GM18868 (cell line): Measurements from ENCODE around the gene HHIP.
A peak's percentile ranks its signal among the peaks of the same experiment; 100 is the strongest.
"Not testable (repeated sequence)": the region's sequence is repeated elsewhere in the genome, so short reads cannot be mapped to it uniquely, and the experiment has no call there.

Source experiments
- ATAC-seq: cut with Tn5 transposase; IDR thresholded peaks from one replicate; pipeline ENCODE4 v1.9.1; 2021; ENCODE audit warnings: mild to moderate bottlenecking, moderate library complexity; ENCODE audit not compliant: unreplicated experiment

The HHIP gene

DNA sequence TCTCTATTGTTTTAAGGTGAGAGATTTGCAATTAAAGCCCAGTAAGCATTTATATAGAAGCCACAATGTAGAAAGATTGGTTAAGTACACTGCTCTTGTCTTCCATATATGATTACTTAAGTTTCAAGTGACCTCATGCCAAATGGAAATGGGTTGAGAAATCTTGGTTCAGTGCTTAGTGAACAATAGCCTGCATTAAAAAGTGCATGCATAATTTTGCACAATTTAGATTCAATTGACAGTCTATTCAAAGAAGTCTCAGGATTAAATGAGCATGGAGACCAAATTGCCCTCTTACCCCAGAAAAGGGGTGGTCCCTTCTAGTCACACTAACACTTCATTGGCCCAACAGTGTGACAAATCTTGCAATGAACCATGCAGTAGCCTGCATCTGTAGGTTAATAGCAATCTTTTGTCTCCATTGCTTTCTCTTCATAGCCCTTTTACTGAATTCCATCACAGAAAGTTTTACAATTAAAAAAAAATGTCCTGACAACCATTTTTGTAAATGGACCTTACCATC is 93.6 kb downstream of the HHIP start:
- ATAC-seq, result no peak

DNA sequence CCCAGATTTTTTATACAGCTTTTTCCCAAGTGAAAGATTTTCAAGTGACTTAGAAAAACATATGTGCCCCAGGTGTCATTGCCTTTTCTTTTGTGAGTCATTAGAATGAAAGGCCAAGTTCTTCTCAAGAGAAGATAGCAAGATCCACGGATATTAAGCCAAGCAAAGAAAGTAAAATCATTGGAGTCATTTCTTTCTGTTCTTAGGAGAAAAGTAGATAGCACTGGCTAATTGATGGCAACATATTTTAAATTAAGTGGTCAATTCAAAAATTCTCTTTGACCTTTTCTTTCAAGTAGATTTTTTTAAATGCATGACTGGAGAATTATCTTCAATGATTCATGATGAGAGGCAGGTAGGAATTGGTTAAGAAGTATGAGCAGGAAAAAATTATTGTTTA is 94.4 kb downstream of the HHIP start:
- ATAC-seq, result no peak

DNA sequence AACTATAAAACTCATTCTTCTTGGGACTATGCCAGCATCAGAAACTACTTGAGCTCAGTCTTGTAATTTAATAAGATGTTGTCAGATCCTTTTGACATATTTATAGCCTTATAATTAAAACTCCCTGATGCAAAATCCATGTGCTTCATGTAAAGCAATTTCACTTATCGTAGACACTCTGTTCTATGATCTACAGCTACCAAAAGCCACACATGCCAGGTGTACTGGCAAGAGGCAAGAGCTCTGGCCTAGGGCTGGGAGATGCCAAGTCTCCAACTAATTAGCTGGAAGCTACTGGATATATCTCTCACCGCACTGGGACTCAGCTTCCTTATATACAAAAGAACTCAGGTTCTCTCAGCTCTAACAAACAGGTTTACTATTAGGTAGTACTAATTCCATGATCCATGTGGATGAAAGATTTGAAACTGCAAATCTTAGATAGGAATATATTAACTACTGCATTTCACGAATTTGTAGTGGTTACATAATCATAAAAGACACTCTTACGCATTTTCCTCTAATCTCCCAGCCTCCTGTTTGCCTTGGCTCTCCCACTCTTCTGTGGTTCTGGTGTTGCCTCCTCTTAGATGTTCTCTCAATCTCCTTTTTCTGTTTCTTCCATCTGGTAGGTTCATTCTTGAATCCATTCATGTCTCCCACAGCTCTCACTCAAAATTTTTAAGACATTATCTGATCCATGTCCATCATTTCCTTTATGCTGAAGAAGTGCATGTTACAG is 103.0 kb downstream of the HHIP start:
- ATAC-seq, result no peak

DNA sequence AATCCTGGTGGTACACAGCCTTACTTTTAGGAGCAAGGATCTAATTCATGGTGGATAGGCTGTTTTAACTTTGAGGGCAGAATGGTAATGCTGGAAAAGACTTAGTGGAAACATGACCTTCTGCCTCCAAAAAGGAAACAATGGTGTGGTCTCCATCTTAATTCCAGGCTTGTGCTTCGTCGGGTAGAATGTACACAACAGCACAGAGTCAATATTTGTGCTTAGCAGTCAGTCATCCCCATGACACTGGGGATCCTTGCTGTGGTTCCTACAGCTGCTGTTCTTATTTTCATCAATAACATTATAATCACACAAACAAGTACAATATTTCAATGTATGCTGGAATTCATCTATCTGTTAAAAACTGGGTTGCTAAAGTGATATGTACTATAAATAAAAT is 104.4 kb downstream of the HHIP start:
- no peak for ATAC-seq

DNA sequence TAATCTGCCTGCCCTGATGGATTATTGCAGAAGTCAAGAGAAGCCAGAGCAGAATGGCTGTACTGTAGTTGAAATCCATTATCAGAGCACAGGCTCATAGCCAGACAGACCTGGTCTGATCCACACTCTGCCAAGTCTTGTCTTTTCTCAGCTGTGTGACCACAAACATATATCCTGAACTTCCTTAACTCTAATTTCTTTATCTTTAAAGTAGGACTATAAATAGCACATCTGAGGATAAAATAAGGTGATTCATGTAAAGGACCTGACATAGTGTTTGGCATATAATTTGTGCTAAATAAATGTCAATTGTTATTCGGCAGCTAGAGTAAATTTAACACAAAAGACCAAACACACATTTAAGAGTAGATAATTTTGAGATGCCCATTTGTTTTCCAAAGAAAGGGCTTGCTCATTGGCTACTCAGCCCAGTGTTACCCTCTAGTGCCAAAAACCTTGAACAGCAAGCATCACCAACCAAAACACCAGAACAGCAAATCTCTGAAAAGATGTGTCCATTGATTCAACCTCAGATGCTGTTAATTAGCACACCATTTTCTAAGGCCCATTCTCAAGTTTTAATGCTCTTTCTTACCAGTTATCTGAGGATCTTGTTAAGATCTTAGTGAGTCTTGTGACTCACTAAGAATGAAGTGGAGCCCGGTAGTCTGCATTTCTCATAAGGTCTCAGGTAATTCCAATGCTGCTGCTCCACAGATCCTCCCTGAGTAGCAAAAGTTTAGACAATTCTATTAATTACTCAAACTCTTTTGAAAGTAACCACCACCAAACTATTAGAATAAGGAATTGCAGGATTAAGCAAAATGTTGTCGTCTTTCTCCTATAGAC is 108.8 kb downstream of the HHIP start:
- peak; percentile 64 for ATAC-seq

DNA sequence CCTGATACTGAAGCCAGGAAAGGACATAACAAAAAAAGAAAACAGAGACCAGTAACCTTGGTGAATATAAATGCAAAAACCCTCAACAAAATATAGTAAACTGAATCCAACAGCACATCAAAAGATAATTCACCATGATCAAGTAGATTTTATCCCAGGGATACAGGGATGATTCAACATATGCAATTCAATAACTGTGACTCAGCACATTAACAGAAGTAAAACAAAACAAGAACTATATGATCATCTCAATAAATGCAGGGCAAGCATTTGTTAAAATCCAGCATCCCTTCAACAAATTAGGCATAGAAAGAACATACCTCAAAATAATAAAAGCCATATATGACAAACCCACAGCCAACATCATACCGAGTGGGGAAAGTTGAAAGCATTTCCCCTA is 112.0 kb downstream of the HHIP start:
- no peak for ATAC-seq

DNA sequence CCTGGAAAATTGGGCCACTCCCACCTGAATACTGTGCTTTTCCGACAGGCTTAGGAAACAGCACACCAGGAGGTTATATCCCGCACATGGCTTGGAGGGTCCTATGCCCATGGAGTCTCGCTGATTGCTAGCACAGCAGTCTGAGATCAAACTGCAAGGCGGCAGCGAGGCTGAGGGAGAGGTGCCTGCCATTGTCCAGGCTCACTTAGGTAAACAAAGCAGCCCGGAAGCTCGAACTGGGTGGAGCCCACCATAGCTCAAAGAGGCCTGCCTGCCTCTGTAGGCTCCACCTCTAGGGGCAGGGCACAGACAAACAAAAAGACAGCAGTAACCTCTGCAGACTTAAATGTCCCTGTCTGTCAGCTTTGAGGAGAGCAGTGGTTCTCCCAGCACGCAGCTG is 122.9 kb downstream of the HHIP start:
- not testable (repeated sequence) for ATAC-seq

DNA sequence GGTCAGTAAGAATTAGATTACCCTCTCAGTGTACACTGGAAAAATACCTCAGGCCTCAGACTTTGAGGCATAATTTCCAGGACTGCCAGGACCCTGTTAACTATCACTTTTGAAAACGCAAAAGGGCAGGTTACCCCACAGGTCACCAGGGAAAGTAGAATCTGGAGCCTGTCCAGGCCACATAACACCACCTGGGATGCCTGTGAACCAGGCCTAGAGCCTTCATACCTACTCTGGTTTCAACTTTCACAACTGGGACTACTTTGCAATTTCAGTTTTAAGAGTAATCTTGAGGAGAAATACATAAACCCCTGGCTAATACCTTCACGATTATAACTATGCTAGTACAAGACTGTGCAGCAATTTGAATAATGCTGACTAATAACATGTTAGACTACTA is 132.4 kb downstream of the HHIP start:
- ATAC-seq, result no peak

DNA sequence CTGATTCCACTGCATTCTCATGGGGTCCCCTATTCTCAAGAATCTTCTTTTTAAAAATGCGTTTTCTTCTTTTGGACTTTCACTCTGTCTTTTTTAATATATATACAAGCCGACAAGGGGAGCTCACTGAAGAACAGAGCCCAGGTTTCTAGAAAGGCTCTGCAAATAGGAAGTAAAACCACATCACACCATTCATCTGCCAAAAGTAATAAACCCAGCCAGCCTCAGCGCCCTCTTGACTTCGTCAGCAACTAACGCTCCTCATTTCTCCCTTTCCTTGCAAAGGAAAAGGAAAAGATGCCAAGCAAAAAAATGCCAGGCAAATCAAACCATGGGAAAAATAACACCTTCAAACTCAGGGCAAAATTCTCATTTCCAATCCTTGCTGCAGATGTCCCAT is 136.4 kb downstream of the HHIP start:
- no peak for ATAC-seq

DNA sequence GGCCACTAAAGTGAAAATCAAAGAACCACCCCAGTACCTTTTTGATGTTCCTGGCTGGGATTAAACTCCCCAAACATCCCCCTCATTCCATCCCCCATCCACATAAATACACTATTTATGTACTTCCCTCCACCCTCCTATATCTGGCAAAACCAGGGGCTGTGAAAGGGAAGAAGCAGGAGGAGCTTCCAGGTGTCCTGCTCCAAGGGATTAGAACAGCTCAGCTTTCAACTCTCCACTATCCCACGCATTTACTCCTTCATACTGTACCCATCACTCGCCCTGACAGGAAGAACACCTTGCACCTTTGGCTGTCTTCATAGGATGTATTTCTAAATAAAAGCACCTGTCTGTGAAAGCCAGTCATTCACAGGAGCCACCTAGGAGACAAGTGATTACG is 140.0 kb downstream of the HHIP start:
- no peak for ATAC-seq

DNA sequence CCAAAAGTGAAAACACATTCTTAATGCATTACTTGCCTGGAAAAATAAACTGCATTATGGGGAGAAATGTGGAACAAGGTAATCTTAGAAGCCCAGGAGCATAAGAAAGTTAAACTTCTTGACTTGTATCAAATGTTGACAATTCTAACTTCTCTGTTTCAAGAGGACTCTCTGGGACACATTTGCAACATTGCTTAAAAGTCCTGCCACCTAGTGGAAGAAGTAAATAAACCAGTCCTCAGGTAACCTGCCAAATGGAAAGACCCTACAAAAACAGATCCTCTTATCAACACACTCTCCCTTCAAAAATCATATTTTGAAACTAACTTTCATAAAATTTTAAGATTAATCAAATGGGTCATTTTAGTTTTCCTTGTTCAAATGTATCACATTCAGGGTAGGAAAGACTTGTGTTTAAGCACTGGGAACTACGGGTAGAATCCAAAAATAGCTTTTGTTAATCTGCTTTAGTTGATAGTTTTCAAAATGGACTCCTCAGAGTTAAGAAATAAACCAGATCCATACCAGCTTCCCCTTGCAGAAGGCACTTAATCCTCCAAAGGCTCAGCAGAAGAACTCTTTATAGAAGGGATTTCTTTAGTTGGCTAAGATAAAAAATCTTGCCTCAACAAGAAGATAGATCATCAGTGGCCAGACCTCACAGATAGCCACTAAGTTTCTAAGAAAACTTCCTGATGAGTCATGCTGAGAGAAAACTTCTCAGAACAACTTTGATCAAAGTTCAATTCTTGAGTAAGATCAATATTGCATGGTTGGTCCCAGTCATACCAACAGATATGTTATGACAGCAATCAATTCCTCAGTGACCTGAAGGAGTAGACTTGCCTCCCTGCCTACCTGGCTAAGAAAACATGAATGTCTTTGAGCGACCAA is 141.7 kb downstream of the HHIP start:
- ATAC-seq, result peak; percentile 75

DNA sequence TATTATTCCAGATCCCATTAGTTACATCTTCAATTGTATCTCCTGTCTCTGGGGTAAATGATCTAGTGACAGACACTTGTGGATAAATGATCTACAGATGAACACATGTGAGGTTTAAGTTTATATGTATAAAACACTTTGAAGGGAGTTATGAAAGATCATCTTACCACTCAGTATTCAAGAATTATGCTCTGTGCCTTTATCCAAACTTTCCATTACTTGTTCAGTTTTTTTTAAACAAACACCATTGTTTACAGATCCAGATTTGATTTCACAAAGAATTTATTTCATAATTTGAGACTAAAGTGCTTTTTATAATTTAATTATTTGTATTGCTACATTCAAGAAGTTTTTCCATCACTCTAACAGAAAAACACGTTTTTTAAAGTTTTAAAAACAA is 142.5 kb downstream of the HHIP start:
- ATAC-seq, result no peak

DNA sequence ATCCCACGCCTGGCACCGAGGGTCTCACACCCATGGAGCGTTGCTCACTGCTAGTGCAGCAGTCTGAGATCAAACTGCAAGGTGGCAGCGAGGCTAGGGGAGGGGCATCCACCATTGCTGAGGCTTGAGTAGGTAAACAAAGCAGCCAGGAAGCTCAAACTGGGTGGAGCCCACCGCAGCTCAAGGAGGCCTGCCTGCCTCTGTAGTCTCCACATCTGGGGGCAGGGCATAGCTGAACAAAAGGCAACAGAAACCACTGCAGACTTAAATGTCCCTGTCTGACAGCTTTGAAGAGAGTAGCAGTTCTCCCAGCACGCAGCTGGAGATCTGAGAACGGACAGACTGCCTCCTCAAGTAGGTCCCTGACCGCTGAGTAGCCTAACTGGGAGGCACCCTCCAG is 146.0 kb downstream of the HHIP start:
- ATAC-seq, result not testable (repeated sequence)
